IPS-18c (cell line): ENCODE results near the gene KRT14.

Experiments used
- H3K4me3 ChIP-seq: 2 replicates; pipeline ENCODE4 v1.7.0; 2013; ENCODE audit warnings: low read depth, mild to moderate bottlenecking, low read length, moderate library complexity; ENCODE audit not compliant: insufficient read depth
- H3K9me3 ChIP-seq: one replicate; pipeline ENCODE4 v1.6.1; 2013; ENCODE audit warnings: mild to moderate bottlenecking, low read length, moderate library complexity; ENCODE audit not compliant: control insufficient read depth, insufficient read depth

Gene KRT14

DNA sequence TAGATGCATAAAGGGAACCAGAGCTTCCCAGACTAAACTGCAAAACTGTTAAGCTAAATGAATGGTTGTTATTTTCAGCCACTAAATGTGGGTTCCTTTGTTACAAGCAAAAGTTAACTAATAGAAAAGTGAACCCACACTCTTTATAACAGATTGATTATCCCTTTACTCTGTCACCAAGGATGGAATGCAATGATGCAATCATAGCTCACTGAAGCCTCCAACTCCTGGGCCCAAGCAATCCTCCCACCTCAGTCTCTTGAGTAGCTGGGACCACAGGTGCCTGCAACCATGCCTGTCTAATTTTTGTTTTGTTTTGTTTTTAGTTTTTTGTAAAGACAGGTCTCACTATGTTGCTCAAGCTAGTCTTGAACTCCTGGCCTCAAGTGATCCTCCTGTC, 21.4 kb downstream of the KRT14 start:
- no peak overlapping the region for H3K4me3 ChIP-seq
- no peaks in the 10 kb centered on the region for H3K9me3 ChIP-seq

DNA sequence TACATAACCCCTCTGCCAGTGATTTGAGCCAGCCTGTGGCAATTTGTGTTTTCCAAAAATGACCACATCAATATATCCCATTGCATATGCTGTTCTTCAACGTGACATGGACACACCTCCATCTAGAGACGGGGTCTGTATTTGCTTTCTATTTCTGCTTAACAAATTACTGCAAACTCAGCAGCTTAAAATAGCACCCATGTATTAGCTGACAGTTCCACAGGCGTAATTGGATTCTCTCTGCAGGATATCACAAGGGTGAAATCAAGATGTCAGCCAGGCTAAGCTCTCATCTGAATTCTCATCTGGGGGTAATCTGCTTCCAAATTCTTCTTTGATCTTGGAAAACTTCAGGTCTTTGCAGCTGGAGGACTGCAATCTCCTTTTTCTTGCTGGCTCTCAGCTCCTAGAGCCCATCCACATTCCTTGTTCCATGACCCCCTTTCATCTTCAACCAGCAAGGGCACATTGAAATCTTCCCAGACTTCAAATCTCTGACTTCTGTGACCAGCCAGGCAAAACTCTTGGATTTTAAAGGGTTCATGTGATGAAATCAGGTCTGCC, 23.0 kb downstream of the KRT14 start:
- H3K9me3 ChIP-seq: no peaks in the 10 kb centered on the region
- H3K4me3 ChIP-seq: no peak overlapping the region

DNA sequence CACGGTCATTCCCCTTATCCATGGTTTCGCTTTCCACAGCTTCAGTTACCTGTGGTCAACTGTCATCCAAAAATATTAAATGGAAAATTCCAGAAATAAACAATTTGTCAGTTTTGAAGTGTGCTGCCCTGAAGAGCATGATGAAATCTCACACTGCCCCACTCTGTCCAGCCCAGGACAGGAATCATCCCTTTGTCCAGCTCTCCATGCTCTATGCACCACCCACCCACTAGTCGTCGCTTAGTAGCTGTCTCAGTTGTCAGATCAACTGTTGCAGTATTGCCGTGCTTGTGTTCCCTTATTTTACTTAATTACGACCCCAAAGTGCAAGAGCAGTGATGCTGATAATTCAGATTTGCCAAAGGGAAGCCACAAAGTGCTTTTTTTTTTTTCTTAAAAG, 25.1 kb downstream of the KRT14 start:
- H3K4me3 ChIP-seq: no peak overlapping the region
- H3K9me3 ChIP-seq: no peaks in the 10 kb centered on the region

DNA sequence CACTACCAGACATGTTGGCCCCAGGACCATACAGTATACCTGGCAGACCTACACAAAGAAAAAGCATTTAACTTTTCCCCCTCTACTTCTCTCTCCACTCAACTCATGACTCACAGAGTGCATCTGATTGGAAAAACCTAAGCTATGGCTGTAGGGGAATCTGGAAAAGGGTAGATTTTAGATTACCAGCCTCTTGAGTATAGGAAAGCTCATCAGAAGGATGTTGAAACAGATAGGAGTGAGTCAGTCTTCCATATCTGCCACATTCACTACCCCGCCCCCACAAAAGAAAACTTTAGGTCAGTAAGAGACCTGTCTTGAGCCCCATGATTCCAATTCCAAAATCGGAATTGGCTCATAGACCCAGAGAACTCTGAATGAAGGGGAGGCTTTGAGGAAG, 27.1 kb downstream of the KRT14 start:
- no peak overlapping the region for H3K4me3 ChIP-seq
- H3K9me3 ChIP-seq: no peaks in the 10 kb centered on the region

DNA sequence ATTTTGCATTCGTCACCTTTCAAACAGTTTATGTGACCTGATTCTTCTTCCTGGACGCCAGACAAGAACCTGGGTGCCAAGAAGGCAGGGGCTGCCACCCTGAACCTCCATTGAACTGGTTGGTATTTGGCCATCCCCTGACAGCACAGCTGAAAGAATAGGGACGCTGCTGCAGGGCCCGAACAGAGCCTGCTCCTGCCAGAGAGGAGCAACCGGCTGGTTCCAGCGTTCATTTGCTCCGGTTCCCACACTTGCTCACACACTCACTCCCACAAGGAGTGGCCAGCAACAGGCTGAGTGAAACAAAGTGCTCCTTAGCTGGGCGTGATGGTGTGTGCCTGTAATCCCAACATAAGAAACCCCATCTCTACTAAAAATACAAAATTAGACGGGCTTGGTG, 29.8 kb downstream of the KRT14 start:
- no peak overlapping the region for H3K4me3 ChIP-seq

DNA sequence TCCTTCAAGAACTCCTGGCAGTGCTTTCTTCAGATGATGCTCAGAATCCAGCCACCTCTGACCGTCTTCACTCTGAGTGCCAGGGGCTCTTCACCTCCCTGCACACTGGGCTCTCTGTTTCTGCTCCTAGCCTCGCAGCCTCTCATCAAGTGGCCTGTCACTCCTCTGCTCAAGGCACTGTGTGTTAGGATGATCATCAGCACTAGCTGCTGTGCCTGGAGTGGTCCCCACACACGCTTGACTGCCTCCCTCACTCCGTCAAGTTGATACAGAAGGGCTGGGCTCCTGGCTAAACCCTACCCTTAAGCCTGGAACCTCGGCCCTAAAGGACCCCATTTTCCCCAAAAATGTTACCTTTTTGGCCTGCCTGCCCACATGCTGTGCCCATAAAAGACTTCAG, 30.4 kb downstream of the KRT14 start:
- H3K9me3 ChIP-seq: no peaks in the 10 kb centered on the region
- H3K4me3 ChIP-seq: no peak overlapping the region

More for the DNA sequence above, 29.8 kb downstream of the KRT14 start:
- no peaks in the 10 kb centered on the region for H3K9me3 ChIP-seq

DNA sequence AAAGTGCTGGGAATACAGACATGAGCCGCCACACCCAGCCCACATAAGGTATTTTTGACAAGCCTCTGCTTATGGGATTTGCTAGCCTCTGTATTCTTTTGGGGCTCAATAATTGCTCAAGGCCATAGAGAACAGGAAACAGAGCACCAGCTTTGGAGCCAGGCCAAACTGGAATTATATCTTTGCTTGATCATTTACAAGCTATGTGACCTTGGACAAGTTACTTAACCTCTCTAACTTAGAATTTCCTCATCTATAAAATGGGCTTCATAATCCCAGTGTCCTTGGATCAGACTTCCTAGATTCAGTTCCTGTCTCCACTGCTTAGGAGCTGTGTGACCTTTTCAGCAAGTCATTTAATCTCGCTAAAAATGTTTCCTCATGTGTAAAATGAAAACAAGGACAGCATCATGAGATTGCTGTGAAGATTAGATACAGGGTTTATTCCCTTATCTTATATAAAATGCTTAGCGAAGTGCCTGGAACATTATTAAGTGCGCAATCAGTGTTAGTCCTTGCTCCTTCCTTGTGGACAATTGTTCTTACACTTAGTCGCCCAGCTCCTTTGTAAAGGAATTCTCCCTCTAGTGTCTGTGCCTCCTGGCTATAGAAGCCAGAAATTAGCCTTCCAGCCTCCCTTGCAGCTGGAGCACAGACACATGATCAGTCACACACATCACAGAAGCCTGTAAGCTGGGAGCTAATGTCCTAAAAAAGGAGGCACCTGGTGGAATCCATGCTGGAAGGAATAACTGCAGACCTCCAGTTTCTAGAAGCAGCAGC, 31.4 kb downstream of the KRT14 start:
- no peak overlapping the region for H3K4me3 ChIP-seq
- no peaks in the 10 kb centered on the region for H3K9me3 ChIP-seq

DNA sequence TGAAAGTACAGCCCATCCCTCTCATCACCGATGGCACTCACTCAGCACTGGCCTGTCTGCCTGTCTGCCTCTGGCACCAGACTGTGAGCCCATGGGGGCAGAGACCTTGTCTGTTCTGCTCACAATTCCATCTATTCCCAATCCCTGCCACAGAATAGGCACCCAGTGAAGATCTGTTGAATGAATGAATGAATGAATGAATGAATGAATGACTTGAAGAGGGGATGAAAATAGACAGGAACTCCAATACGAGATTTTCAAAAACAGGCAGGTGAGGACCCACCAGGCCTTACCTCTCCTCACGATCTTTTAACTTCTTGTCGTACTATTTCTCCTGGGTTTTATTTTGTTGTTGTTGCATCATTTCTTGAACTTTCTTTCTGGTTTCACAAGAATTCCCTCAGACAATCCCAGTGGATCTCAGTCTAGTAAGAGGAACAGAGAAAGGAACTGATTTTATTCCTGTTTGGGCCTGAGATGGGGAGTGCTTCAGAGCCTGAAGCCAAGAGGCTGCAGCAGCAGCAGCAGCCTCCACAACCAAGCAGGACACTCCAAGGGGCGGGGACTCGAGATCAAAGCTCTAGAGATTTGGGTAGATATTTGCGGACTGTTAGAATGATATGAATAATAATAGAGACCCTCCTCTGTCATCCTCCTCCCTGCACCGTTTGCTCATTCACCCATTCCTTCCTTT, 32.6 kb downstream of the KRT14 start:
- no peak overlapping the region for H3K4me3 ChIP-seq
- H3K9me3 ChIP-seq: no peaks in the 10 kb centered on the region

DNA sequence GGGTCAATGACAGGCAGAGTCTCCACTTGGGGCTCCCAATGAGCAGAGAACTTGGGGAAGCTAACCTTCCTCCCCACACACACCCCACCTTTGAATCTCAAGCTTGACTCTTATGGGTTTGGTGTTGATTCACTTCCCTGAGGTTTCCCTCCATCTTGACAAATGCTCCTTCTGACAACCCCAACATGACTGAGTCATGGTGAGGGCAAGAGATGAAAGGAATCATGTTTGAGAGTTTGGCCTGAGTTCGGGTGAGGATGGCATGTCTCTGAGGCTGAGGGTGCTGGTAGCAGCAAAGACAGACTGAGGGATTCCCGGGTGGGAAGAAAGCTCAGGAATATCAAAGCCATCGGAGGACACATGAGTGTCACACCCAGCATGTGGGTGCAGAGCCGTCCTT, 33.5 kb downstream of the KRT14 start:
- Histone ChIP-seq H3K9me3 (no peaks in the 10 kb centered on the region), H3K4me3 (no peak overlapping the region)

DNA sequence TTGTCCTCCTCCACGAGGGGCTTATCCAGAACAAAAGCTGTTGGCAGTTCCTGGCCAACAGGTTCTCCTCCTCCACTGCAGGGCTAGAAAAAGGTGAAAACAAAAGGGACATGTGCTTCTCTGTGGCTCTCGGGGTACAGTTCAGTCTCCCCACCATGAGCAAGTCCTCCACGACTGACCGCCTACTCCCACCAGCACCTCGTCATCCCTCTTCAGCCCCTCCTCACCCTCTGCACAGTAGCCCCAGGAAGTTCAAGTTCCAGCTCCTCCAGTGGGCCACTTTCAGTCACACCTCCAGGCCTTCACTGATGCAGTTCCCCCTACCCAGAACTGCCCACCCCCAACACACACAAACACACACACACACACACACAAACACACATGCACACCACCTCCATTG, 34.2 kb downstream of the KRT14 start:
- H3K9me3 ChIP-seq: no peaks in the 10 kb centered on the region
- no peak overlapping the region for H3K4me3 ChIP-seq

DNA sequence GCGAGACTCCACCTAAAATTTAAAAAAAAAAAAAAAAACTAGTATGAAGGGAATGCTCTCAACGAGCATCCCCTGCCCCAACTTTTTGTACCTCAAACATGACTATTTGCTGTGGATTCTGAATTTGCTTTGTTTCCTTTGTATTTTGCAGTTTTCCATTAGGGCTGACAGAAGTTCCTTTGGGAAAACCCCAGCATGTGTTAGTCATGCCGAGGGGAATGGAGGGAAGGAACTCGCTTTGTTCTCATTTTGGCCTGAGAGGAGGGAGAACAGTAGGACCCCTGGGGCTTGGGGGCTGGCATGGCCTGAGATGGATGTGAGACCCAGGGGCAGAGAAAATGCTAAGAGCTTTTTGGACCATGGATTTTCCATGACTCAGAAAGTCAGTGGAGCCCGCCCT, 35.3 kb downstream of the KRT14 start:
- Histone ChIP-seq H3K9me3 (no peaks in the 10 kb centered on the region), H3K4me3 (no peak overlapping the region)

DNA sequence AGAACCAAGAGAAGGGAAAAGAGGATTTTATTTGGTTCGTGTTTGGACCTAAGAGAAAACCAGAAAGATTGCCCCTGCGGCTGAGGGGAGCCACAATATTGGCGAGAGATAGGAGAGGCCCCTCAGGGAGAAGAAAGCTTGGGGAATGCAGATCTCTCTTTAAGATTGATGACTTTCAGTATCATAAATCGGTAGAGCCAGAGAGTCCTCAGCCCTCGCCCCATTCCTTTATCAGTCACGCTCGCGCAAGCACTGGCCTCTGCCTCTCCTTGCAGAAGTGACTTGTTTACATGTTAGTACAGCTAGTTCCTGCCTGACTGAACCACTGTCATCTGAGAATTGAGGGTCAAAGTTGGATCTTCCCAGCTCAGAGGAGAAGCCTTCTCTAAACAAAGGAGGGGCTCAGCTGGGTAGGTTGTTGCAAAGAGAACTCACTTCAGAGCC, 37.1 kb downstream of the KRT14 start:
- Histone ChIP-seq H3K9me3 (no peaks in the 10 kb centered on the region), H3K4me3 (no peak overlapping the region)

DNA sequence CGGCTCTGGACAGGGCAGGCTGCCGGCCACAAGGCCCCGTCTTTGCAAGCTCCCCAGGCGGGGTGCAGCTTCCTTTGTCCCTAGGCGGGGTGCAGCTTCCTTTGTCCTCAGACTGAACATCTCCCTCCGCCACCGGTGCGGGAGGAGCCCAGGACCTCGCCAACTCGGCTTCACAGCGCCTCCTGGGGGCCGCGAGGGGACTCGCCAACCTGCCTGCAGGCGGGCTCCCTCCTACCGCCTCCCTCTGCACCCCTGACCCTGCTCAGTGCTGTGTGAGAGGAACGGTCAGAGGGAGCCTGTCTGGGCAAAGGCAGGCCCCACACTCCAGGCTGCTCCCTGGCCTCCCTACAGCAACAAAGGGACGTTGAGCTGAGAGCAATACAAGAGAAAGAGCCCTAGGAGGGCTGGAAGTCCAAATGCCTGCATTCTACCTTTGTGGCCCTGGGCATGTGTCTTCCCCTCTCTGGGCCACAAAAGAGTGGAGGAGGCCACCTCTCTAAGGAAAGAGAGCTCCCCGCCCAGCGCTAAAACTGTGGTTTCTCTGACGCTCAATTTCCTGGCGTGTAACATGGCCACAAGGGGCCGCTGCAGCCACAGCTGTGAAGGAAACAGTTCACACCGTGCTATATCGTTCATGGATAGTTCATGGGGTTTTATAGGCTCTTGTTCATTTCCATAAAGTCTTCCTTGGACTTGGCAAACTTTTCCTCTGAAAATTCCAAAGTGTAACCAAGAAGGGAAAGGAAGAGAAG, 37.7 kb downstream of the KRT14 start:
- Histone ChIP-seq H3K9me3 (no peaks in the 10 kb centered on the region), H3K4me3 (peak overlapping the region; percentile 26; the same call in 1 of the 2 replicates)

DNA sequence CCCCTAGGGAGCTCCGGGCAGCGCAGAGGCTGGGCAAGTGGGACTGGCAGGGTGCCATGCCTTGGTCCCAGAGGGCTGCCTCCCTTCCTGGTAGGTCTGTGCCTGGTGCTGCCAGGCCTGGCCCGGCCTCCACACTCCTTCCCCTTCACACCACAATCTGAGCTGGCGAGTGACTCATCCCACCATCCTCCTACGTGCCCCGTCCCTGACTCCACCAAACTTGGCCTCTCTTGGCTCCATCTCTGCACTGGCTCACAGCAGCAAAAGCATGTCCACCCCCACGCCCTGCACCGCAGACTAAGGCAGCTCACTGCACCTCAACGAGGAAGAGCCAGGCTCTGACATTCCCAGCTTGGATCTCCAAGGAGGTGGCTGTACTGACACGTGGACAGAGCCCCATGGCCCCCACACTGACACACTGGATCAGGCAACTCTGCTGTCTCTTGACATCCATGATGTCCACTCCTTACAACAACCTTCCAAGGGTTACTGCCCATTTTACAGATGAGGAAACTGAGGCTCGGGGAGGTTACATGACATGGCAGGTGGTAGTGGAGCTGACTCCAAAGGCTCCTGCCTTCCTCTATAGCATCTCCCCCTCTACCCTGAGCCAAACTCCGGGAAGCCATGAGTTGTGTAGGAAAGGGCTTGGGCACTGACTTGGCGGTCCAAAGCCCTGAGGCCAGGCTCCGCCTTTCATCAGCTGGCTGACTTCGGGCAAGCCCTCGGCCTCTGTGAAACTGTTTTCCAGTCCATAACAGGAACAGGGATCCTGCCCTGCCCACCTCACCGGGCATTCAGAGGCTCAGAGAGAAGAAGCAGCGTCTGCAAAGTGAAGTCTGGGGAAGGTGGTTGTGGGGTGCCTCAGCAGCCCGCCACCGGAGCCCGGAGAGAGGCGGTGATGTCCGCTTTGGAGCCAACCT, 38.5 kb downstream of the KRT14 start:
- H3K9me3 ChIP-seq: no peaks in the 10 kb centered on the region
- H3K4me3 ChIP-seq: peak overlapping the region; percentile 26; the same call in 1 of the 2 replicates

DNA sequence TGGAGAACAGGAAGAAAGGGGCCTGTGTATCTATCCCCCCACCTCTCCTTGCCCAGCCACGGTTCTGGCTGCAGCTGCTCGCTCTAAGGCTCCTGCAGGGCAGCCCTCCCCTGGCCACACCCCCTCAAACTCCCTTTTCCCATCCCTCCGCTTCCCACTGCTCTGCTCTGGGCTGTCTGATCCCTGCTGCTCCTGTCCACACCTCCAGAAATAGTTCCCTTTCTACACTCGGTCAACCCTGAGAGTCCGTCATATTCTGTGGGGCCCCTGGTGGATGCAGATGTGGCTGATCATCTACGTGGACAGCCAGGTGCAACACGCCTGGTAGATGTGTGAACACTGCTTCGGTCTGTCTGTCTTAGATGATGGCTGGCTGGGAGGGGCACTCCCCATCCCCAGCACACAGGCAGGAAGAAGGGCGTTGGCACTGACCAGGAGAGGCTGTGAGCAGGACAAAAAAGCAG, 39.3 kb downstream of the KRT14 start:
- Histone ChIP-seq H3K9me3 (no peaks in the 10 kb centered on the region), H3K4me3 (0 out of 2 replicates have a peak overlapping the region, but pooled peaks have one; percentile 1)

DNA sequence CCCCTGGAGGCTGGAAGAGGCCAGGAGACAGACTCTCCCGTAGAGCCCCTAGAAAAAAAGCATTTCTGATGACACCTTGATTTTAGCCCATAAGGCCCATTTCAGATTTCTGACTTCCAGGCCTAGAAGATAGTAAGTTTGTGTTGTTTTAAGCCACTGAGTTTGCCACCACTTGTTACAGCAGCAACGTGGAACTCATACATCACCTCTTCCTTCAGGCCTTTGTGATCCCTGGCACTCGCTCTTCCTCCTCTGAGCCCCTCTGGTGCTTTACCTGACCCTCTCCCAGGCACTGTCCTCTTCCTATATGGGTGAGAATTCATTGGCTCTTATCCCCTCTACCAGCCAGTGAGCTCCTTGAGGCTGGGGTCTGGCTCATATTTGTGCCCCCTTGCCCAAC, 39.9 kb downstream of the KRT14 start:
- H3K9me3 ChIP-seq: no peaks in the 10 kb centered on the region
- no peak overlapping the region for H3K4me3 ChIP-seq
